IMR-90 (cell line): ENCODE measurements around the gene PRMT1. TPM values are rescaled to one million over a fixed set of nuclear protein-coding genes. Genes with fewer than 3 reads are reported as not detected.

Experiments
- ATAC-seq: fragments of 200-7000 bp; cut with Tn5 transposase; 2 replicates; pipeline ENCODE4 v1.9.1; 2020; ENCODE audit warnings: low read depth, mild to moderate bottlenecking, moderate library complexity
- BruUV-seq: library from RNA; stranded (reverse); fragments of 400-500 nt; replicated peaks from 2 replicates; lab custom pipeline; 2021; lab: Mats Ljungman, UMichigan
- CTCF ChIA-PET: fragments of 300-600 bp; formaldehyde crosslinking; extraction: SDS; loops from one replicate; lab custom pipeline; 2021; ENCODE audit warnings: antibody characterized with exemption; lab: Yijun Ruan, JAX
- POLR2A ChIA-PET: fragments of 300-600 bp; sonication (Branson Sonifier 250); formaldehyde crosslinking; loops from one replicate; lab custom pipeline; 2022; ENCODE audit warnings: antibody characterized with exemption; ENCODE audit not compliant: unreplicated experiment; lab: Charles Lee
- DNase-seq: peaks from one replicate; pipeline ENCODE4 v3.0.0; 2013
- H2AFZ ChIP-seq: replicated peaks from 2 replicates; pipeline ENCODE3; 2013; ENCODE audit warnings: low read length, mild to moderate bottlenecking; ENCODE audit not compliant: poor library complexity
- H2AK5ac ChIP-seq: 2 replicates; pipeline ENCODE4 v1.6.1; 2013; ENCODE audit warnings: low read depth, low read length, inconsistent platforms
- H2AK9ac ChIP-seq: replicated peaks from 2 replicates; pipeline ENCODE3; 2013; ENCODE audit warnings: mild to moderate bottlenecking, low read depth, low read length, moderate library complexity; ENCODE audit not compliant: poor library complexity
- H2BK120ac ChIP-seq: 2 replicates; pipeline ENCODE4 v1.6.1; 2013; ENCODE audit warnings: low read depth, low read length, inconsistent platforms
- H2BK15ac ChIP-seq: 3 replicates; pipeline ENCODE4 v1.6.1; 2013; ENCODE audit warnings: low read depth, low read length, inconsistent platforms
- H2BK20ac ChIP-seq: 2 replicates; pipeline ENCODE4 v1.6.1; 2013; ENCODE audit warnings: low read depth, mild to moderate bottlenecking, inconsistent platforms, low read length, moderate library complexity
- H2BK5ac ChIP-seq: 2 replicates; pipeline ENCODE4 v1.6.1; 2013; ENCODE audit warnings: mild to moderate bottlenecking, low read depth, low read length, inconsistent platforms; ENCODE audit not compliant: poor library complexity, severe bottlenecking
- H3K14ac ChIP-seq: replicated peaks from 2 replicates; pipeline ENCODE4 v1.6.1; 2013; ENCODE audit warnings: low read depth, low read length, inconsistent platforms
- H3K18ac ChIP-seq: 2 replicates; pipeline ENCODE4 v1.6.1; 2013; ENCODE audit warnings: low read depth, low read length, control low read depth
- H3K23ac ChIP-seq: 2 replicates; pipeline ENCODE4 v1.6.1; 2013; ENCODE audit warnings: low read depth, low read length, inconsistent platforms
- H3K27ac ChIP-seq: 2 replicates; pipeline ENCODE4 v1.5.1; 2013; ENCODE audit warnings: mild to moderate bottlenecking, control low read depth, low read length; ENCODE audit not compliant: insufficient read depth
- H3K27me3 ChIP-seq: 2 replicates; pipeline ENCODE4 v1.6.1; 2013; ENCODE audit warnings: low read length; ENCODE audit not compliant: control insufficient read depth, insufficient read depth
- H3K36me3 ChIP-seq: 2 replicates; pipeline ENCODE4 v1.6.1; 2013; ENCODE audit warnings: low read length, mixed read lengths; ENCODE audit not compliant: control insufficient read depth, insufficient read depth
- H3K4ac ChIP-seq: 2 replicates; pipeline ENCODE4 v1.6.1; 2013; ENCODE audit warnings: low read depth, low read length, inconsistent platforms
- H3K4me1 ChIP-seq: 2 replicates; pipeline ENCODE4 v1.6.1; 2013; ENCODE audit warnings: low read length, mixed read lengths; ENCODE audit not compliant: control insufficient read depth, insufficient read depth
- H3K4me2 ChIP-seq: 2 replicates; pipeline ENCODE4 v1.6.1; 2013; ENCODE audit warnings: low read depth, mild to moderate bottlenecking, control low read depth, low read length, moderate library complexity
- H3K4me3 ChIP-seq: 2 replicates; pipeline ENCODE4 v1.5.1; 2013; ENCODE audit warnings: low read depth, mild to moderate bottlenecking, control low read depth, low read length, moderate library complexity; ENCODE audit not compliant: insufficient read depth
- H3K56ac ChIP-seq: 2 replicates; pipeline ENCODE4 v1.6.1; 2013; ENCODE audit warnings: low read length, inconsistent platforms; ENCODE audit not compliant: insufficient read depth; ENCODE audit errors: extremely low read depth
- H3K79me1 ChIP-seq, 2 experiments: 2 replicates each; pipeline ENCODE4 v1.6.1; 2013; ENCODE audit warnings: low read length in 2 of 2, inconsistent platforms in 1 of 2, low read depth in 1 of 2
- H3K9ac ChIP-seq: 2 replicates; pipeline ENCODE4 v1.6.1; 2013; ENCODE audit warnings: low read depth, low read length, control low read depth
- H3K9me1 ChIP-seq: 2 replicates; pipeline ENCODE4 v1.6.1; 2013; ENCODE audit warnings: low read length, inconsistent platforms; ENCODE audit not compliant: insufficient read depth
- H3K9me3 ChIP-seq: 2 replicates; pipeline ENCODE4 v1.6.1; 2013; ENCODE audit warnings: low read length; ENCODE audit not compliant: control insufficient read depth, insufficient read depth
- H4K20me1 ChIP-seq: 2 replicates; pipeline ENCODE4 v1.6.1; 2013; ENCODE audit warnings: low read length, inconsistent platforms; ENCODE audit not compliant: insufficient read depth
- H4K5ac ChIP-seq: 2 replicates; pipeline ENCODE4 v1.6.1; 2013; ENCODE audit warnings: mild to moderate bottlenecking, low read depth, low read length, control low read depth
- H4K8ac ChIP-seq, 2 experiments: 2 replicates each; pipeline ENCODE4 v1.6.1; 2013; ENCODE audit warnings: low read depth in 2 of 2, low read length in 2 of 2, control low read depth in 1 of 2, inconsistent platforms in 1 of 2
- H4K91ac ChIP-seq: 2 replicates; pipeline ENCODE4 v1.6.1; 2013; ENCODE audit warnings: low read depth, low read length, inconsistent platforms; ENCODE audit not compliant: insufficient read depth
- MAFK ChIP-seq: IDR thresholded peaks from 2 replicates; pipeline ENCODE4 v1.6.1; 2012; ENCODE audit warnings: low read depth, low read length, improper control_type of control experiment
- WGBS, 2 experiments: methylation state at CpG; one replicate each; pipeline versions ENCODE4 v1.1.5 to v1.1.7; 2013; ENCODE audit warnings: missing lambda C conversion rate in 2 of 2; ENCODE audit not compliant: insufficient read length in 1 of 2; ENCODE audit errors: extremely low coverage in 2 of 2; 5-methylcytosine and 5-hydroxymethylcytosine counted together
- dilution Hi-C: fragments of 300-500 bp; cut with HindIII; formaldehyde crosslinking; loops from one replicate; pipeline ENCODE4 v1.14.3; 2018; ENCODE audit warnings: low sequenced_read_pairs; ENCODE audit not compliant: unreplicated experiment
- in situ Hi-C: fragments of 300-500 bp; cut with MboI; formaldehyde crosslinking; loops from 3 replicates; pipeline ENCODE4 v1.14.3; 2019; ENCODE audit warnings: low sequenced_read_pairs, inconsistent platforms, mixed read lengths
- intact Hi-C: fragments of 100-400 bp; cut with micrococcal nuclease; formaldehyde crosslinking; loops from 2 replicates; pipeline ENCODE4 v1.10.0; 2022
- polyA plus RNA-seq, 3 experiments: library from polyadenylated mRNA; depleted of rRNA; stranded (reverse); fragments of >200 nt; gene quantifications; 2 replicates each; pipeline ENCODE4 v1.2.3, GENCODE V29; 2012; ENCODE audit warnings: low replicate concordance in 1 of 3
- total RNA-seq: library from RNA; depleted of rRNA; stranded (reverse); fragments of >200 nt; gene quantifications from 2 replicates; pipeline ENCODE4 v1.2.3, GENCODE V29; 2012

PRMT1 gene
- total and polyA plus RNA-seq, 2 of the 4 experiments (the other 2 are of a cell fraction): 497 to 840 TPM

GRCh38 chr19:49660338-49660961 is 16.6 kb upstream of the PRMT1 start:
- Histone ChIP-seq H3K4me1 (peaks cover 4% of the 10 kb centered on the region), H3K27ac (no peak overlapping the region), H4K91ac (no peak overlapping the region), H3K4me2 (no peak overlapping the region), H3K14ac (no peak overlapping the region), H3K4me3 (no peak overlapping the region), H3K9me1 (peaks cover 3% of the 10 kb centered on the region; the same call in 1 of the 2 replicates), H4K8ac (no peak overlapping the region), H2AK5ac (no peak overlapping the region), H3K79me1 (peaks cover 11 to 54% of the 10 kb centered on the region in 2 experiments; a peak in 3 of 4 replicates), H3K18ac (no peak overlapping the region), H3K36me3 (peaks cover 62% of the 10 kb centered on the region), H3K9ac (no peak overlapping the region), H2BK20ac (no peak overlapping the region), H3K9me3 (no peaks in the 10 kb centered on the region), H4K5ac (no peak overlapping the region), H2BK120ac (no peak overlapping the region), H2AK9ac (no peak overlapping the region), H4K20me1 (peaks cover 27% of the 10 kb centered on the region), H3K23ac (no peak overlapping the region), H3K4ac (no peak overlapping the region), H3K27me3 (no peaks in the 10 kb centered on the region), H2AFZ (no peak overlapping the region), H3K56ac (no peak overlapping the region), H2BK15ac (no peak overlapping the region), H2BK5ac (no peak overlapping the region)
- no peak for TF ChIP-seq MAFK
- in situ Hi-C loops: loop anchor here (10.0 kb wide), 1 partner anchor 166 kb away; the partner anchor contains the start of gene RPS11
- no TSS peak for BruUV-seq
- no peak for DNase-seq
- intact Hi-C loops: no loop called here
- WGBS, 2 experiments: 100% methylated on average over 1 of the region's 15 CpGs; no CpG with 5 or more reads in 1 of the 2 experiments
- dilution Hi-C loops: no loop called here
- ChIA-PET POLR2A (no interaction called here), CTCF (no interaction called here)
- no peak for ATAC-seq
